H1 (cell line): Measurements from ENCODE around the gene N4BP3. TPM values are rescaled to one million over a fixed set of nuclear protein-coding genes. Genes with fewer than 3 reads are reported as not detected.

Experiments used
- CTCF ChIA-PET: fragments of 300-600 bp; sonication (Branson Sonifier 250); formaldehyde crosslinking; loops from one replicate; lab custom pipeline; 2021; ENCODE audit not compliant: partially characterized antibody; lab: Charles Lee
- POLR2A ChIA-PET: fragments of 300-600 bp; sonication (Branson Sonifier 250); formaldehyde crosslinking; loops from one replicate; lab custom pipeline; 2021; ENCODE audit warnings: inconsistent platforms; ENCODE audit not compliant: partially characterized antibody; lab: Charles Lee
- DNase-seq, 2 experiments: peaks; one replicate each; pipeline versions ENCODE4 v3.0.0 to v3.0.0-alpha.2; 2010 to 2022; ENCODE audit warnings: low spot score in 2 of 2, low read depth in 1 of 2, mixed read lengths in 1 of 2
- FAIRE-seq: peaks from 2 replicates; lab custom pipeline; 2011; peaks lifted over from hg19 to GRCh38; lab: Jason Lieb, UNC
- H2AFZ ChIP-seq: 2 replicates; pipeline ENCODE4 v1.8.1; 2012; ENCODE audit warnings: low read length, inconsistent platforms
- H2AK5ac ChIP-seq: 2 replicates; pipeline ENCODE4 v1.6.1; 2013; ENCODE audit warnings: low read depth, low read length
- H2BK120ac ChIP-seq: replicated peaks from 2 replicates; pipeline ENCODE3; 2013; ENCODE audit warnings: low read depth, low read length, inconsistent platforms
- H2BK12ac ChIP-seq: 2 replicates; pipeline ENCODE4 v1.6.1; 2013; ENCODE audit warnings: low read depth, low read length
- H2BK15ac ChIP-seq: 2 replicates; pipeline ENCODE4 v1.6.1; 2013; ENCODE audit warnings: low read length
- H2BK20ac ChIP-seq: 2 replicates; pipeline ENCODE4 v1.6.1; 2013; ENCODE audit warnings: low read length
- H2BK5ac ChIP-seq: 2 replicates; pipeline ENCODE4 v1.6.1; 2013; ENCODE audit warnings: low read depth, low read length
- H3K14ac ChIP-seq: 2 replicates; pipeline ENCODE4 v1.6.1; 2013; ENCODE audit warnings: inconsistent platforms; ENCODE audit not compliant: insufficient read length
- H3K18ac ChIP-seq: 2 replicates; pipeline ENCODE4 v1.6.1; 2013; ENCODE audit warnings: low read length; ENCODE audit errors: extremely low read depth
- H3K23ac ChIP-seq: 2 replicates; pipeline ENCODE4 v1.6.1; 2013; ENCODE audit warnings: inconsistent platforms; ENCODE audit not compliant: insufficient read length
- H3K23me2 ChIP-seq: 2 replicates; pipeline ENCODE4 v1.6.1; 2013; ENCODE audit warnings: low read depth, low read length
- H3K27ac ChIP-seq: 2 replicates; pipeline ENCODE4 v1.6.1; 2011; ENCODE audit warnings: low read depth, low read length, inconsistent platforms
- H3K27me3 ChIP-seq, 4 experiments: replicated peaks in 1 of 4; 1 replicate in 1 of 4; 2 replicates in 3 of 4; pipeline versions ENCODE4 v1.6.1 to v1.8.1; 2011 to 2013; ENCODE audit warnings: low read length in 3 of 4, mild to moderate bottlenecking in 3 of 4, inconsistent platforms in 2 of 4, mixed read lengths in 2 of 4, moderate library complexity in 1 of 4; ENCODE audit not compliant: control insufficient read depth in 3 of 4, insufficient read depth in 3 of 4; ENCODE audit errors: extremely low read depth in 1 of 4
- H3K36me3 ChIP-seq, 4 experiments: 2 replicates each; pipeline versions ENCODE4 v1.6.1 to v1.8.1; 2011 to 2013; ENCODE audit warnings: mild to moderate bottlenecking in 4 of 4, low read length in 3 of 4, moderate library complexity in 2 of 4, control low read depth in 1 of 4, inconsistent platforms in 1 of 4; ENCODE audit not compliant: insufficient read depth in 4 of 4, control insufficient read depth in 2 of 4
- H3K4ac ChIP-seq: replicated peaks from 2 replicates; pipeline ENCODE3; 2013; ENCODE audit warnings: low read length, low read depth, mixed read lengths, inconsistent platforms; ENCODE audit not compliant: insufficient read length
- H3K4me1 ChIP-seq, 4 experiments: replicated peaks in 1 of 4; 1 replicate in 1 of 4; 2 replicates in 3 of 4; pipeline versions ENCODE4 v1.6.1 to v1.8.1; 2011 to 2013; ENCODE audit warnings: low read length in 3 of 4, inconsistent platforms in 2 of 4, mixed read lengths in 1 of 4; ENCODE audit not compliant: insufficient read depth in 4 of 4, control insufficient read depth in 3 of 4
- H3K4me2 ChIP-seq, 2 experiments: 2 replicates each; pipeline versions ENCODE4 v1.6.1 to v1.8.1; 2011 to 2013; ENCODE audit warnings: low read depth in 2 of 2, low read length in 2 of 2, control low read depth in 1 of 2, inconsistent platforms in 1 of 2, mild to moderate bottlenecking in 1 of 2; ENCODE audit not compliant: insufficient read depth in 1 of 2
- H3K4me3 ChIP-seq, 4 experiments: fragments of 200-600, 300-600 bp in 1 of 4; sonication (generic), shearing (Covaris generic), sonication (Bioruptor Twin) in 1 of 4; 2 replicates each; pipeline versions ENCODE4 v1.5.1 to v1.8.1; 2011 to 2016; ENCODE audit warnings: low read length in 4 of 4, low read depth in 3 of 4, control low read depth in 2 of 4, inconsistent platforms in 2 of 4, mild to moderate bottlenecking in 2 of 4, mixed read lengths in 1 of 4, moderate library complexity in 1 of 4; ENCODE audit not compliant: insufficient read depth in 2 of 4; ENCODE audit errors: extremely low read depth in 1 of 4
- H3K56ac ChIP-seq: replicated peaks from 2 replicates; pipeline ENCODE3; 2013; ENCODE audit warnings: low read depth, mild to moderate bottlenecking, mixed read lengths, low read length, inconsistent platforms; ENCODE audit not compliant: insufficient read length
- H3K79me1 ChIP-seq: 2 replicates; pipeline ENCODE4 v1.6.1; 2013; ENCODE audit warnings: low read depth, low read length, control low read depth
- H3K79me2 ChIP-seq, 2 experiments: 2 replicates each; pipeline versions ENCODE4 v1.6.1 to v1.8.1; 2012 to 2013; ENCODE audit warnings: low read length in 2 of 2, mild to moderate bottlenecking in 2 of 2, inconsistent platforms in 1 of 2; ENCODE audit not compliant: insufficient read depth in 2 of 2, control insufficient read depth in 1 of 2
- H3K9ac ChIP-seq, 4 experiments: replicated peaks in 1 of 4; 1 replicate in 1 of 4; 2 replicates in 3 of 4; pipeline versions ENCODE4 v1.6.1 to v1.8.1; 2011 to 2013; ENCODE audit warnings: low read depth in 3 of 4, low read length in 3 of 4, control low read depth in 2 of 4, mild to moderate bottlenecking in 2 of 4, moderate library complexity in 2 of 4, inconsistent platforms in 1 of 4; ENCODE audit errors: extremely low read depth in 1 of 4
- H3K9me3 ChIP-seq, 2 experiments: 2 replicates each; pipeline versions ENCODE4 v1.6.1 to v1.8.1; 2012 to 2013; ENCODE audit warnings: mild to moderate bottlenecking in 2 of 2, moderate library complexity in 2 of 2, control low read depth in 1 of 2, inconsistent platforms in 1 of 2, low read depth in 1 of 2, low read length in 1 of 2, mixed read lengths in 1 of 2; ENCODE audit not compliant: insufficient read depth in 2 of 2
- H4K20me1 ChIP-seq, 2 experiments: replicated peaks in 1 of 2; 2 replicates each; pipeline versions ENCODE3 to v1.8.1; 2011 to 2013; ENCODE audit warnings: inconsistent platforms in 2 of 2, low read length in 2 of 2, mild to moderate bottlenecking in 1 of 2; ENCODE audit not compliant: insufficient read depth in 2 of 2, control insufficient read depth in 1 of 2
- H4K5ac ChIP-seq: 2 replicates; pipeline ENCODE4 v1.6.1; 2013; ENCODE audit warnings: low read length, low read depth, mixed read lengths, inconsistent platforms; ENCODE audit not compliant: insufficient read length
- H4K8ac ChIP-seq: 2 replicates; pipeline ENCODE4 v1.8.0; 2013; ENCODE audit warnings: mild to moderate bottlenecking, moderate library complexity, low read length, inconsistent platforms; ENCODE audit not compliant: insufficient read depth; ENCODE audit errors: extremely low read depth
- H4K91ac ChIP-seq: replicated peaks from 2 replicates; pipeline ENCODE3; 2013; ENCODE audit warnings: low read length, mixed read lengths, inconsistent platforms; ENCODE audit not compliant: insufficient read length
- POLR2A ChIP-seq, 2 experiments: IDR thresholded peaks; 1 replicate in 1 of 2; 2 replicates in 1 of 2; pipeline ENCODE4 v1.6.1; 2011; ENCODE audit warnings: low read depth in 2 of 2, low read length in 2 of 2, mild to moderate bottlenecking in 2 of 2; ENCODE audit errors: control extremely low read depth in 1 of 2
- SRF ChIP-seq: IDR thresholded peaks from 2 replicates; pipeline ENCODE4 v1.6.1; 2011; ENCODE audit warnings: mild to moderate bottlenecking, low read depth, low read length, moderate library complexity
- TEAD4 ChIP-seq: IDR thresholded peaks from 2 replicates; pipeline ENCODE4 v1.6.1; 2012; ENCODE audit warnings: low read depth, low read length, inconsistent platforms, mixed read lengths
- WGBS, 2 experiments: shearing (Covaris generic) in 1 of 2; methylation state at CpG; one replicate each; pipeline versions ENCODE4 v1.1.6 to v1.1.7; 2013 to 2015; ENCODE audit warnings: low lambda C conversion rate in 2 of 2, mixed read lengths in 2 of 2, inconsistent platforms in 1 of 2, low coverage in 1 of 2, missing lambda C conversion rate in 1 of 2; ENCODE audit not compliant: insufficient replicate concordance in 2 of 2, insufficient coverage in 1 of 2, insufficient read length in 1 of 2; ENCODE audit errors: extremely low coverage in 1 of 2, missing lambda C conversion rate in 1 of 2; 5-methylcytosine and 5-hydroxymethylcytosine counted together
- polyA plus RNA-seq, 7 experiments: library from polyadenylated mRNA; depleted of rRNA in 3 of 7; stranded (reverse) in 5 of 7; unstranded in 2 of 7; fragments of >200 nt in 5 of 7; fragments of 200-250 nt in 2 of 7; gene quantifications; 1 replicate in 5 of 7; 2 replicates in 1 of 7; 4 replicates in 1 of 7; pipeline versions ENCODE4 v1.2.1 to v1.2.3, GENCODE V29; 2011 to 2013; ENCODE audit warnings: missing spikeins in 2 of 7, mixed read lengths in 2 of 7
- total RNA-seq: library from RNA; stranded (reverse); fragmentation: NEBNext Ultra II Directional; extraction: Animal tissue kit (Norgen Biotek cat#: 25700); gene quantifications from 2 replicates; pipeline ENCODE4 v1.2.1, GENCODE V29; 2021

Gene N4BP3
- total and polyA plus RNA-seq, 2 of the 8 experiments (the other 6 are each of a cell fraction or from before 2014, with no cell fraction given), result 13.1 to 39.2 TPM

DNA sequence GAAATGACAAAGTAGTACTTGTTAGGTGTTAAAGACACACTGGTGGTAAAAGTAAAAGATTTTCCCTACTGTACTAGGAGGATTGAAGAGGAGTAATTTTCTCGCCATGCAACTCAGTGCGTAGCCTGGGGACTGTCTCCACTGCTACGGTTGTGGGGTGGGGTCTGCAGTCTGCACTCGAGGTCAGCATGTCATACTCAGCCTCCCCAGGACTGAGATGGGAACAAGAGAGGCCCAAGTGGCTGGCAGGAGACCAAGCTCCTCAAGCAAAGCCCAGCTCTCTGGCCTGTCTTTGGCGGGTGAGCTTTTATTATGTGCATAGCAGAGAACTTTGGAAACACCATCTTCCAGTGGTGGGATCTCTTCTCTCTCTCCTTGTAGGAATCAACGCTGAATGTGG, 29.9 kb downstream of the N4BP3 start:
- Histone ChIP-seq H2BK120ac (no peak overlapping the region), H2AK5ac (no peak overlapping the region), H3K9ac (no peak overlapping the region), H3K4me3 (no peak overlapping the region), H3K18ac (no peak overlapping the region), H3K4me1 (peaks cover 0 to 2% (median 0%) of the 10 kb centered on the region in 4 experiments; a peak in 3 of 7 replicates), H3K36me3 (peaks cover 25 to 78% (median 55%) of the 10 kb centered on the region in 4 experiments), H2AFZ (no peak overlapping the region), H3K23ac (no peak overlapping the region), H2BK15ac (no peak overlapping the region), H3K27me3 (no peaks in the 10 kb centered on the region), H3K4me2 (no peak overlapping the region), H3K14ac (no peak overlapping the region), H3K56ac (no peak overlapping the region), H4K91ac (no peak overlapping the region), H4K20me1 (peaks cover 12 to 17% of the 10 kb centered on the region in 2 experiments), H3K79me2 (no peaks in the 10 kb centered on the region), H4K8ac (peak overlapping the region; percentile 1; the same call in 1 of the 2 replicates), H3K9me3 (no peaks in the 10 kb centered on the region), H3K79me1 (no peaks in the 10 kb centered on the region), H3K27ac (no peak overlapping the region), H4K5ac (no peak overlapping the region), H2BK20ac (no peak overlapping the region), H3K23me2 (no peaks in the 10 kb centered on the region), H2BK12ac (no peak overlapping the region), H3K4ac (no peak overlapping the region), H2BK5ac (no peak overlapping the region)
- POLR2A ChIA-PET, result interaction anchor here (1.0 to 40.7 kb wide), 10 partner anchors 8 to 67 kb away, joined by 3 to 1250 read pairs (median 11); partner anchors contain the start of genes N4BP3, NHP2 and RMND5B
- CTCF ChIA-PET, result interaction anchor here (0.9 to 24.6 kb wide), 12 partner anchors 8 to 65 kb away, joined by 3 to 515 read pairs (median 4); partner anchors contain the start of gene NHP2
- FAIRE-seq (no peak), DNase-seq (no peak)
- TF ChIP-seq POLR2A (IDR thresholded peaks at IDR 0.05; ENCODE audit: control extremely low read depth in 1 of 2, low read depth in 2 of 2, low read length in 2 of 2) (peak; percentile 25 to 32; a peak in 2 of 3 replicates), SRF (no peak), TEAD4 (no peak)
- 95% methylated on average over 6 of the region's 6 CpGs; no CpG with 5 or more reads in 1 of the 2 experiments for WGBS, 2 experiments
